HepG2 (cell line): ENCODE measurements around the gene IGF2. TPM values are rescaled to one million over a fixed set of nuclear protein-coding genes. Genes with fewer than 3 reads are reported as not detected.

Source experiments
- ELF4 ChIP-seq: sonication (generic); formaldehyde crosslinking; IDR thresholded peaks from 2 replicates; pipeline ENCODE4 v1.5.0; 2020; ENCODE audit warnings: missing genetic modification reagents, mild to moderate bottlenecking, moderate library complexity, borderline replicate concordance
- PHF20 ChIP-seq: sonication (generic); formaldehyde crosslinking; IDR thresholded peaks from 2 replicates; pipeline ENCODE4 v1.5.0; 2020; ENCODE audit warnings: mild to moderate bottlenecking, missing genetic modification reagents
- POLR2G ChIP-seq: fragments of 200-400 bp; formaldehyde crosslinking; IDR thresholded peaks from 2 replicates; pipeline ENCODE4 v1.6.1; 2018; ENCODE audit warnings: mild to moderate bottlenecking, low read depth, low read length, moderate library complexity
- ZBED4 ChIP-seq: sonication (generic); formaldehyde crosslinking; IDR thresholded peaks from 2 replicates; pipeline ENCODE4 v1.4.0; 2020; ENCODE audit warnings: missing genetic modification reagents, borderline replicate concordance
- ZHX1 ChIP-seq: sonication (generic); formaldehyde crosslinking; IDR thresholded peaks from 2 replicates; pipeline ENCODE4 v1.8.1; 2022; ENCODE audit warnings: low read depth, mild to moderate bottlenecking, missing genetic modification reagents
- ZNF274 ChIP-seq: sonication (generic); formaldehyde crosslinking; IDR thresholded peaks from 2 replicates; pipeline ENCODE4 v1.5.1; 2020; ENCODE audit warnings: mild to moderate bottlenecking, missing genetic modification reagents
- ZNF382 ChIP-seq: sonication (generic); formaldehyde crosslinking; IDR thresholded peaks from 2 replicates; pipeline ENCODE4 v1.5.0; 2020; ENCODE audit warnings: missing genetic modification reagents, mild to moderate bottlenecking, borderline replicate concordance
- ZNF619 ChIP-seq: sonication (generic); formaldehyde crosslinking; IDR thresholded peaks from 2 replicates; pipeline ENCODE4 v1.4.0; 2020; ENCODE audit warnings: mild to moderate bottlenecking, missing genetic modification reagents
- ZNF746 ChIP-seq: sonication (generic); formaldehyde crosslinking; IDR thresholded peaks from 2 replicates; pipeline ENCODE4 v1.8.0; 2022; ENCODE audit warnings: mild to moderate bottlenecking, missing genetic modification reagents
- polyA plus RNA-seq, 8 experiments: library from polyadenylated mRNA; depleted of rRNA in 3 of 8; stranded (reverse) in 7 of 8; unstranded in 1 of 8; fragments of >200 nt; fragmentation: Illumina TruSeq in 4 of 8; extraction: Trizol in 4 of 8; gene quantifications; 2 replicates each; pipeline versions ENCODE4 v1.2.1 to v1.2.3, GENCODE V29; 2011 to 2016; ENCODE audit warnings: low read depth in 4 of 8, missing spikeins in 1 of 8, mixed read lengths in 1 of 8; ENCODE audit not compliant: insufficient read depth in 1 of 8
- total RNA-seq, 5 experiments: library from RNA; depleted of rRNA; stranded (reverse); fragments of >200 nt; fragmentation: Illumina TruSeq; extraction: Trizol; gene quantifications; 2 replicates each; pipeline ENCODE4 v1.2.3, GENCODE V29; 2016; ENCODE audit warnings: low read depth in 1 of 5
- TF ChIP-seq, protein P1 (sequence below): sonication (generic); formaldehyde crosslinking; IDR thresholded peaks from 2 replicates; pipeline ENCODE4 v1.4.0; 2020; ENCODE audit warnings: missing genetic modification reagents
- TF ChIP-seq, protein P2 (sequence below), 2 experiments: sonication (generic) in 1 of 2; formaldehyde crosslinking in 1 of 2; IDR thresholded peaks; 2 replicates each; pipeline versions ENCODE4 v1.4.0 to v1.6.1; 2018 to 2020; ENCODE audit warnings: missing genetic modification reagents in 2 of 2, borderline replicate concordance in 1 of 2, low read depth in 1 of 2, mild to moderate bottlenecking in 1 of 2, missing biosample characterization in 1 of 2
- TF ChIP-seq, protein P3 (sequence below): sonication (generic); formaldehyde crosslinking; IDR thresholded peaks from 2 replicates; pipeline ENCODE4 v1.8.0; 2022; ENCODE audit warnings: mild to moderate bottlenecking, missing genetic modification reagents, moderate library complexity

The IGF2 gene
- total and polyA plus RNA-seq, 2 of the 13 experiments (the other 11 are each of a cell fraction or from before 2014, with no cell fraction given), result 79.1 to 254 TPM

- TF ChIP-seq, protein P1, sequence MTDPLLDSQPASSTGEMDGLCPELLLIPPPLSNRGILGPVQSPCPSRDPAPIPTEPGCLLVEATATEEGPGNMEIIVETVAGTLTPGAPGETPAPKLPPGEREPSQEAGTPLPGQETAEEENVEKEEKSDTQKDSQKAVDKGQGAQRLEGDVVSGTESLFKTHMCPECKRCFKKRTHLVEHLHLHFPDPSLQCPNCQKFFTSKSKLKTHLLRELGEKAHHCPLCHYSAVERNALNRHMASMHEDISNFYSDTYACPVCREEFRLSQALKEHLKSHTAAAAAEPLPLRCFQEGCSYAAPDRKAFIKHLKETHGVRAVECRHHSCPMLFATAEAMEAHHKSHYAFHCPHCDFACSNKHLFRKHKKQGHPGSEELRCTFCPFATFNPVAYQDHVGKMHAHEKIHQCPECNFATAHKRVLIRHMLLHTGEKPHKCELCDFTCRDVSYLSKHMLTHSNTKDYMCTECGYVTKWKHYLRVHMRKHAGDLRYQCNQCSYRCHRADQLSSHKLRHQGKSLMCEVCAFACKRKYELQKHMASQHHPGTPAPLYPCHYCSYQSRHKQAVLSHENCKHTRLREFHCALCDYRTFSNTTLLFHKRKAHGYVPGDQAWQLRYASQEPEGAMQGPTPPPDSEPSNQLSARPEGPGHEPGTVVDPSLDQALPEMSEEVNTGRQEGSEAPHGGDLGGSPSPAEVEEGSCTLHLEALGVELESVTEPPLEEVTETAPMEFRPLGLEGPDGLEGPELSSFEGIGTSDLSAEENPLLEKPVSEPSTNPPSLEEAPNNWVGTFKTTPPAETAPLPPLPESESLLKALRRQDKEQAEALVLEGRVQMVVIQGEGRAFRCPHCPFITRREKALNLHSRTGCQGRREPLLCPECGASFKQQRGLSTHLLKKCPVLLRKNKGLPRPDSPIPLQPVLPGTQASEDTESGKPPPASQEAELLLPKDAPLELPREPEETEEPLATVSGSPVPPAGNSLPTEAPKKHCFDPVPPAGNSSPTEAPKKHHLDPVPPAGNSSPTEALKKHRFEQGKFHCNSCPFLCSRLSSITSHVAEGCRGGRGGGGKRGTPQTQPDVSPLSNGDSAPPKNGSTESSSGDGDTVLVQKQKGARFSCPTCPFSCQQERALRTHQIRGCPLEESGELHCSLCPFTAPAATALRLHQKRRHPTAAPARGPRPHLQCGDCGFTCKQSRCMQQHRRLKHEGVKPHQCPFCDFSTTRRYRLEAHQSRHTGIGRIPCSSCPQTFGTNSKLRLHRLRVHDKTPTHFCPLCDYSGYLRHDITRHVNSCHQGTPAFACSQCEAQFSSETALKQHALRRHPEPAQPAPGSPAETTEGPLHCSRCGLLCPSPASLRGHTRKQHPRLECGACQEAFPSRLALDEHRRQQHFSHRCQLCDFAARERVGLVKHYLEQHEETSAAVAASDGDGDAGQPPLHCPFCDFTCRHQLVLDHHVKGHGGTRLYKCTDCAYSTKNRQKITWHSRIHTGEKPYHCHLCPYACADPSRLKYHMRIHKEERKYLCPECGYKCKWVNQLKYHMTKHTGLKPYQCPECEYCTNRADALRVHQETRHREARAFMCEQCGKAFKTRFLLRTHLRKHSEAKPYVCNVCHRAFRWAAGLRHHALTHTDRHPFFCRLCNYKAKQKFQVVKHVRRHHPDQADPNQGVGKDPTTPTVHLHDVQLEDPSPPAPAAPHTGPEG (CRISPR knock-in tag), result no peak
- TF ChIP-seq ZHX1 (CRISPR knock-in tag) (0 out of 2 replicates have a peak, but pooled peaks have one; percentile 50), ELF4 (CRISPR knock-in tag) (0 out of 2 replicates have a peak, but pooled peaks have one; percentile 19), ZNF274 (CRISPR knock-in tag) (no peak; the same call in 1 of the 2 replicates), ZNF746 (CRISPR knock-in tag) (0 out of 2 replicates have a peak, but pooled peaks have one; percentile 18), ZBED4 (CRISPR knock-in tag) (no peak), ZNF619 (no peak), PHF20 (CRISPR knock-in tag) (no peak), POLR2G (no peak; the same call in 1 of the 2 replicates), ZNF382 (CRISPR knock-in tag) (no peak)
- TF ChIP-seq, protein P2, sequence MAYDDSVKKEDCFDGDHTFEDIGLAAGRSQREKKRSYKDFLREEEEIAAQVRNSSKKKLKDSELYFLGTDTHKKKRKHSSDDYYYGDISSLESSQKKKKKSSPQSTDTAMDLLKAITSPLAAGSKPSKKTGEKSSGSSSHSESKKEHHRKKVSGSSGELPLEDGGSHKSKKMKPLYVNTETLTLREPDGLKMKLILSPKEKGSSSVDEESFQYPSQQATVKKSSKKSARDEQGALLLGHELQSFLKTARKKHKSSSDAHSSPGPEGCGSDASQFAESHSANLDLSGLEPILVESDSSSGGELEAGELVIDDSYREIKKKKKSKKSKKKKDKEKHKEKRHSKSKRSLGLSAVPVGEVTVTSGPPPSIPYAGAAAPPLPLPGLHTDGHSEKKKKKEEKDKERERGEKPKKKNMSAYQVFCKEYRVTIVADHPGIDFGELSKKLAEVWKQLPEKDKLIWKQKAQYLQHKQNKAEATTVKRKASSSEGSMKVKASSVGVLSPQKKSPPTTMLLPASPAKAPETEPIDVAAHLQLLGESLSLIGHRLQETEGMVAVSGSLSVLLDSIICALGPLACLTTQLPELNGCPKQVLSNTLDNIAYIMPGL (CRISPR knock-in tag; IDR thresholded peaks at IDR 0.05; ENCODE audit: borderline replicate concordance in 1 of 2, low read depth in 1 of 2), result no peak
- TF ChIP-seq, protein P3, sequence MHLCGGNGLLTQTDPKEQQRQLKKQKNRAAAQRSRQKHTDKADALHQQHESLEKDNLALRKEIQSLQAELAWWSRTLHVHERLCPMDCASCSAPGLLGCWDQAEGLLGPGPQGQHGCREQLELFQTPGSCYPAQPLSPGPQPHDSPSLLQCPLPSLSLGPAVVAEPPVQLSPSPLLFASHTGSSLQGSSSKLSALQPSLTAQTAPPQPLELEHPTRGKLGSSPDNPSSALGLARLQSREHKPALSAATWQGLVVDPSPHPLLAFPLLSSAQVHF (CRISPR knock-in tag), result peak; percentile 65; the same call in 1 of the 2 replicates
Observed at GRCh38 chr11:2135018-2135569, 4.1 kb downstream of the IGF2 start (continued).
